ENCODE data around the gene ANKDD1B.
A peak's percentile ranks its signal among the peaks of the same experiment; 100 is the strongest.
"Not testable (repeated sequence)": the region's sequence is repeated elsewhere in the genome, so short reads cannot be mapped to it uniquely, and the experiment has no call there.

Gene ANKDD1B

GRCh38 chr5:75601996-75602395, 9.3 kb upstream of the ANKDD1B start:
- Mint-ChIP-seq H3K36me3 (ENCODE audit: low read depth) (peaks cover 27% of the 10 kb centered on the region), H3K9me3 (no peaks in the 10 kb centered on the region), H3K27me3 (ENCODE audit: low read depth) (no peaks in the 10 kb centered on the region), H3K4me3 (no peak overlapping the region), H3K4me1 (peaks cover 15% of the 10 kb centered on the region), H3K27ac (no peak overlapping the region)
- TF ChIP-seq CTCF (IDR thresholded peaks at IDR 0.05; ENCODE audit: unreplicated experiment in 3 of 3): no peak

- TF ChIP-seq CTCF (IDR thresholded peaks at IDR 0.05; ENCODE audit: unreplicated experiment in 3 of 3): no peak
- peaks cover 29% of the 10 kb centered on the region for H3K36me3 Mint-ChIP-seq (ENCODE audit: low read depth)
- H3K4me3 Mint-ChIP-seq: no peak overlapping the region
- H3K27me3 Mint-ChIP-seq (ENCODE audit: low read depth): no peaks in the 10 kb centered on the region
- no peaks in the 10 kb centered on the region for H3K9me3 Mint-ChIP-seq
- H3K4me1 Mint-ChIP-seq: peaks cover 15% of the 10 kb centered on the region
- H3K27ac Mint-ChIP-seq: peak overlapping the region; percentile 59 to 84 (median 80)
These were observed 7.9 kb upstream of the ANKDD1B start for GRCh38 chr5:75603371-75603770.

- no peaks in the 10 kb centered on the region for H3K9me3 Mint-ChIP-seq
- no peak overlapping the region for H3K4me3 Mint-ChIP-seq
- TF ChIP-seq CTCF (IDR thresholded peaks at IDR 0.05; ENCODE audit: unreplicated experiment in 3 of 3): no peak
- H3K27me3 Mint-ChIP-seq (ENCODE audit: low read depth): no peaks in the 10 kb centered on the region
- peaks cover 29% of the 10 kb centered on the region for H3K36me3 Mint-ChIP-seq (ENCODE audit: low read depth)
- H3K4me1 Mint-ChIP-seq: peaks cover 15% of the 10 kb centered on the region
- peak overlapping the region; percentile 59 to 84 (median 80) for H3K27ac Mint-ChIP-seq
These were observed 7.4 kb upstream of the ANKDD1B start for GRCh38 chr5:75603821-75604220.

GRCh38 chr5:75607341-75607740, 3.9 kb upstream of the ANKDD1B start:
- peaks cover 18% of the 10 kb centered on the region for H3K36me3 Mint-ChIP-seq (ENCODE audit: low read depth)
- H3K9me3 Mint-ChIP-seq; H3K27me3 Mint-ChIP-seq (ENCODE audit: low read depth); H3K4me3 Mint-ChIP-seq: not testable (repeated sequence)
- peak overlapping the region in 1 of 3 experiments; percentile 25 for H3K27ac Mint-ChIP-seq
- peaks cover 29% of the 10 kb centered on the region for H3K4me1 Mint-ChIP-seq

- Mint-ChIP-seq H3K4me3 (no peak overlapping the region), H3K9me3 (no peaks in the 10 kb centered on the region), H3K36me3 (ENCODE audit: low read depth) (peaks cover 12% of the 10 kb centered on the region), H3K4me1 (peaks cover 16% of the 10 kb centered on the region), H3K27ac (peak overlapping the region in 1 of 3 experiments; percentile 17), H3K27me3 (ENCODE audit: low read depth) (no peaks in the 10 kb centered on the region)
- no peak for TF ChIP-seq CTCF (IDR thresholded peaks at IDR 0.05; ENCODE audit: unreplicated experiment in 3 of 3)
These were observed 2.4 kb upstream of the ANKDD1B start for GRCh38 chr5:75608870-75609269.

GRCh38 chr5:75610201-75610600, 1.1 kb upstream of the ANKDD1B start:
- Mint-ChIP-seq H3K27ac (peak overlapping the region in 2 of 3 experiments; percentile 94 to 98), H3K9me3 (no peaks in the 10 kb centered on the region), H3K36me3 (ENCODE audit: low read depth) (peaks cover 5% of the 10 kb centered on the region), H3K4me3 (peak overlapping the region; percentile 84 to 89 (median 86)), H3K4me1 (peaks cover 14% of the 10 kb centered on the region), H3K27me3 (ENCODE audit: low read depth) (no peaks in the 10 kb centered on the region)
- TF ChIP-seq CTCF (IDR thresholded peaks at IDR 0.05; ENCODE audit: unreplicated experiment in 3 of 3): no peak

GRCh38 chr5:75610859-75611310, 368 bp upstream of the ANKDD1B start:
- H3K4me1 Mint-ChIP-seq: peaks cover 16% of the 10 kb centered on the region
- H3K27ac Mint-ChIP-seq: peak overlapping the region in 2 of 3 experiments; percentile 94 to 98
- peak overlapping the region; percentile 84 to 89 (median 86) for H3K4me3 Mint-ChIP-seq
- H3K27me3 Mint-ChIP-seq (ENCODE audit: low read depth); H3K9me3 Mint-ChIP-seq; H3K36me3 Mint-ChIP-seq (ENCODE audit: low read depth): not testable (repeated sequence)

All from nephron (organoid).